NB4 (cell line): ENCODE data around the gene HECW1.

Experiments used
- CTCF ChIP-seq: IDR thresholded peaks from one replicate; pipeline ENCODE4 v1.5.1; 2012; ENCODE audit warnings: low read depth, low read length
- MAX ChIP-seq: IDR thresholded peaks from 2 replicates; pipeline ENCODE4 v1.6.1; 2011; ENCODE audit warnings: low read depth, low read length
- MYC ChIP-seq: IDR thresholded peaks from 2 replicates; pipeline ENCODE4 v1.6.1; 2011; ENCODE audit warnings: low read depth, low read length
- POLR2A ChIP-seq: IDR thresholded peaks from 2 replicates; pipeline ENCODE4 v1.6.1; 2011; ENCODE audit warnings: mild to moderate bottlenecking; ENCODE audit not compliant: insufficient read length; ENCODE audit errors: extremely low read depth

- TF ChIP-seq MAX (no peak), CTCF (no peak), POLR2A (no peak), MYC (no peak)
These were observed 4.0 kb downstream of the HECW1 start for GRCh38 chr7:43116451-43116850.
